Activated CD4-positive, alpha-beta T cell treated with anti-CD3 and anti-CD28 coated beads, Interleukin-2, amount 10 ng/mL, durations not matched to agents 7 days and 5 days (primary cell): ENCODE measurements around the gene EFNA5. TPM values are rescaled to one million over a fixed set of nuclear protein-coding genes. Genes with fewer than 3 reads are reported as not detected.
"Not testable (repeated sequence)": the region's sequence is repeated elsewhere in the genome, so short reads cannot be mapped to it uniquely, and the experiment has no call there.

ENCODE experiments used
- CTCF ChIA-PET: fragments of 350-600 bp; sonication (Branson Sonifier 250); formaldehyde crosslinking; loops from one replicate; lab custom pipeline; 2021; ENCODE audit warnings: antibody characterized with exemption; lab: Charles Lee
- POLR2A ChIA-PET: fragments of 350-600 bp; sonication (Branson Sonifier 250); formaldehyde crosslinking; loops from one replicate; lab custom pipeline; 2021; ENCODE audit warnings: antibody characterized with exemption; lab: Charles Lee
- DNase-seq: peaks from one replicate; pipeline ENCODE4 v3.0.0-alpha.2; 2020
- H3K27ac Mint-ChIP-seq: one replicate; pipeline ENCODE4 v1.8.0; 2021; ENCODE audit warnings: mild to moderate bottlenecking, moderate library complexity, mixed read lengths
- H3K27me3 Mint-ChIP-seq: one replicate; pipeline ENCODE4 v1.8.0; 2021; ENCODE audit warnings: mixed read lengths
- H3K36me3 Mint-ChIP-seq: one replicate; pipeline ENCODE4 v1.8.0; 2021; ENCODE audit warnings: low read depth, mixed read lengths
- H3K4me1 Mint-ChIP-seq: one replicate; pipeline ENCODE4 v1.8.0; 2021; ENCODE audit warnings: mixed read lengths
- H3K4me3 Mint-ChIP-seq: one replicate; pipeline ENCODE4 v1.8.0; 2021; ENCODE audit warnings: mild to moderate bottlenecking, moderate library complexity, mixed read lengths
- H3K9me3 Mint-ChIP-seq: one replicate; pipeline ENCODE4 v1.8.0; 2021; ENCODE audit warnings: mixed read lengths
- total RNA-seq, 2 experiments: library from RNA; stranded (reverse); gene quantifications; one replicate each; pipeline ENCODE4 v1.2.3, GENCODE V29; 2021

EFNA5 gene
- total RNA-seq, 2 experiments from 2014 or later: not detected

DNA sequence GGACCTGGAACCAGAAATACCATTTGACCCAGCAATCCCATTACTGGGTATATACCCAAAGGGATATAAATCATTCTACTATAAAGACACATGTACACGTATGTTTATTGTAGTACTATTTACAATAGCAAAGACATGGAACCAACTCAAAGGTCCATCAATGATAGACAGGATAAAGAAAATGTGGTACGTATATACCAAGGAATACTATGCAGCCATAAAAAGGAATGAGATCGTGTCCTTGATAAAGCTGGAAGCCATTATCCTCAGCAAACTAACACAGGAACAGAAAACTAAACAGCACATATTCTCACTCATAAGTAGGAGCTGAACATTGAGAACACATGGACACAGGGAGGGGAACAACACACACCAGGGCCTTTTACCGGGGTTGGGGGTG is 218.9 kb downstream of the EFNA5 start:
- H3K9me3 Mint-ChIP-seq, CTCF ChIA-PET, H3K36me3 Mint-ChIP-seq: not testable (repeated sequence)

DNA sequence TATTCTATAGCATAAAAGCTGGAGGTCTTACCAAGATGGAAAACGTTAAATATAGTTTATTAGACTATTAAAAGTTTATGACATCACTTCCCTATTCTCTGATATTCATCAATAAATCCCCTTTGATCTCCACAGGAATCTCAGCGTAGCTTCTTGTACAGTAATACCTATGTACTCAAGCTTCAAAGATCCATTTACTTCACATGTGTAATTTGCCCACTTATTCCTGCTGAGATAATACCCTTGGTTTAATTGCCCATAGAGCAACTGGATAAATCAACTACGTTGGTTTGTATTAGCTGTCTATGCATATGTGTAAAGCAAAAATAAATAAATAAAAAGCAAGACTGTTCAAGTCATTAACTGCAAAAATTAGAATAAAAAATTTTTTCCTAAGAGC is 219.7 kb downstream of the EFNA5 start:
- POLR2A ChIA-PET: no interaction called here
- no peaks in the 10 kb centered on the region for H3K4me1 Mint-ChIP-seq

More for the DNA sequence above, 218.9 kb downstream of the EFNA5 start:
- H3K4me3 Mint-ChIP-seq, H3K27ac Mint-ChIP-seq, H3K4me1 Mint-ChIP-seq, POLR2A ChIA-PET, DNase-seq, H3K27me3 Mint-ChIP-seq: not testable (repeated sequence)

DNA sequence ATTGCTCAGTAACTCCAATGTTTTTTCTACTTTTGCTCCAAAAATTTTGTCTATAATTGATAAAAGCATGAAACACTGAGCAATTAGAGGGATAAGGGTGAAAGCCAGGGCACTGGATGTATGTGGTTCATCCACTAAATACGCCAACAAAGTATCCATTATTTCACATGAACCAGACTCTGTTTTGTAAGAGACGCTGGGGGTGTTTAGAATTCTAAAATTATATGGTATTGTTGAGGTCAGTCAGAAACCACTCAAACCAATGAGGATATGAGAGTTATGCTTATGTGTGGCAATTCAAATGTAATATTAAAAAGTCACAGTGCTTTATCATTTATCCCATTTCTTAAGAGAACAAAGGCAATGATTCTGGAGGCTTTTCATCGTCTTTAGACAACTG is 220.2 kb downstream of the EFNA5 start:
- H3K4me1 Mint-ChIP-seq: no peaks in the 10 kb centered on the region
- no peak overlapping the region for H3K27ac Mint-ChIP-seq
- H3K9me3 Mint-ChIP-seq: no peaks in the 10 kb centered on the region
- ChIA-PET POLR2A (no interaction called here), CTCF (no interaction called here)
- peaks cover 8% of the 10 kb centered on the region for H3K27me3 Mint-ChIP-seq
- no peak overlapping the region for H3K4me3 Mint-ChIP-seq
- H3K36me3 Mint-ChIP-seq: no peaks in the 10 kb centered on the region
- no peak for DNase-seq

More for the DNA sequence above, 219.7 kb downstream of the EFNA5 start:
- Mint-ChIP-seq H3K36me3 (no peaks in the 10 kb centered on the region), H3K4me3 (no peak overlapping the region), H3K27ac (no peak overlapping the region), H3K9me3 (no peaks in the 10 kb centered on the region), H3K27me3 (peaks cover 8% of the 10 kb centered on the region)
- CTCF ChIA-PET: no interaction called here
- no peak for DNase-seq

DNA sequence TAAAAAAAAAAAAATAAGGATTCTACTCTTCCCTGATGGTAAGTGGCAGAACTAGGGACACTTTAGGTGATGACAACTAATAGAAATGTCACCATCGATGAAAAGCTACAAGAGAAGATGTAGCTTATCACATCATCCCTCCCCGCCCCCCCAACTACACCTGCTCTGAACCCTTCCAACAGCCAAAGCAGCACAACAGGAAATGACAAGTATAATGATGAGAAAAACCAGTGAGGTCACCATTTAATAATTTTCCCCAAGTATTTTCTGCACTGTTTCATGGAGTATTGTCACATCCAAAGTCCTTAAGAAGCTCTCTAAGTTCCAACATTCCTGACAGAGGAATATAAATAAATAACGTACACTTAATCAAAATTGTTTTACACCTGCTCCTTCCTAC is 221.4 kb downstream of the EFNA5 start:
- H3K36me3 Mint-ChIP-seq: no peaks in the 10 kb centered on the region
- H3K4me1 Mint-ChIP-seq: no peaks in the 10 kb centered on the region
- no peak overlapping the region for H3K4me3 Mint-ChIP-seq
- peaks cover 3% of the 10 kb centered on the region for H3K27me3 Mint-ChIP-seq
- H3K9me3 Mint-ChIP-seq: no peaks in the 10 kb centered on the region
- no peak for DNase-seq
- POLR2A ChIA-PET: no interaction called here
- CTCF ChIA-PET: interaction anchor here (0.6 kb wide), 1 partner anchor 58 kb away, joined by 4 read pairs; no protein-coding TSS in a partner anchor
- no peak overlapping the region for H3K27ac Mint-ChIP-seq

DNA sequence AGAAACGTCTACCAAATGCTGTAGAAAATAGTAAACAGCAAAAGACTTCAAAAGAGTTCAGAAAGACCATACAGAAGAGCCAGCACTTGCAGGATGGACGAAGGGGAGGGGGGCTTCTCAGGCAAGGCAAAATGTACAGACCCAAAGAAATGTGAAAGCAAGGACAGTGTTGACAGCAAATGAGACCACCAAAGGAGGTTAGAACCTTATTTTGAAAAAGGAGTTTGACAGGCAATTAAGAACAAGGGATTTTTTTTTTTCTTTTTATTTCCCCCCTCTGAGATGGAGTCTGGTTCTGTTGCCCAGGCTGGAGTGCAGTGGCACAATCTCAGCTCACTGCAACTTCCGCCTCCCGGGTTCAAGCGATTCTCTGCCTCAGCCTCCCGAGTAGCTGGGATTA is 223.2 kb downstream of the EFNA5 start:
- Mint-ChIP-seq H3K4me3 (no peak overlapping the region), H3K27ac (no peak overlapping the region), H3K4me1 (no peaks in the 10 kb centered on the region), H3K36me3 (no peaks in the 10 kb centered on the region), H3K9me3 (no peaks in the 10 kb centered on the region), H3K27me3 (peaks cover 5% of the 10 kb centered on the region)
- ChIA-PET POLR2A (no interaction called here), CTCF (no interaction called here)
- DNase-seq: no peak

DNA sequence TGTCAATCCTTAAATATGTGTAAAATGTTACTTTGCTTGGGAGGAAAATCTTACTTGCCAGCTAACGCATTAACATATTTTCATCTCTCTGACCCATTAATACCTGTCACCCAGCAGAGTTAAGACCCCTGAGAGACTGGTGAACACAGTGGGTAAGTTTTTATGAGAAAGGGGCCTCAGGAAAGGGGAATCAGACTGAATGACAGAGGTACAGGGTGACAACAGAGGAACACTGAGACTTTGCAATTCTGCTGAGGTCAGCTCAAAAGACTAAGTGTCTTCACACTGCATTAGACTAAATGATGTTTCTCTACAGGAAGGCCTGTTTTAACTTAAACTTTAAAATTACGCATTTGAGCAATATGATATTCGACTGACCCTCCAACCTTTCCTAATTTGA is 223.8 kb downstream of the EFNA5 start:
- Mint-ChIP-seq H3K9me3 (no peaks in the 10 kb centered on the region), H3K4me1 (no peaks in the 10 kb centered on the region), H3K36me3 (no peaks in the 10 kb centered on the region), H3K27ac (no peak overlapping the region), H3K4me3 (no peak overlapping the region), H3K27me3 (peaks cover 5% of the 10 kb centered on the region)
- DNase-seq: no peak
- ChIA-PET POLR2A (no interaction called here), CTCF (no interaction called here)

DNA sequence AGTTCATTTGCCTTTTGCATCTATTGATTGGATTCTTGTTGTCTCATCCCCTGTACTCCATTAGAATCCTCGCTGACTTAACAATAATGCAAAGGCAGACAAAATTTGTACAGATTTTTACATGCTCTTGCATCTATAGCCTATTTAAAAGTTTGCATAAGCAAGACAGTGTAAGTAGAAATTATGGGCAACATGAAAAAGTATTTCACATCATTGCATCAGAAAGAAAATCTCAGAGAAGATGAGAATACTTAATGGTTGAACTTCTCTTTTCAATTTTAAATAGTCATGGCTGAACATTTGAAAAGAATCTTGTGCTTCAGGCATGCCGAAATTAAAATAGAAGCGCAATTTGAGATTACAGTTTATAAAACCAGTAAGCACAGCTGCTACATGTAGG is 226.4 kb downstream of the EFNA5 start:
- no peaks in the 10 kb centered on the region for H3K4me1 Mint-ChIP-seq
- H3K4me3 Mint-ChIP-seq: no peak overlapping the region
- peaks cover 9% of the 10 kb centered on the region for H3K27me3 Mint-ChIP-seq
- no peaks in the 10 kb centered on the region for H3K9me3 Mint-ChIP-seq
- no peak overlapping the region for H3K27ac Mint-ChIP-seq
- DNase-seq: no peak
- ChIA-PET CTCF (no interaction called here), POLR2A (no interaction called here)
- no peaks in the 10 kb centered on the region for H3K36me3 Mint-ChIP-seq

DNA sequence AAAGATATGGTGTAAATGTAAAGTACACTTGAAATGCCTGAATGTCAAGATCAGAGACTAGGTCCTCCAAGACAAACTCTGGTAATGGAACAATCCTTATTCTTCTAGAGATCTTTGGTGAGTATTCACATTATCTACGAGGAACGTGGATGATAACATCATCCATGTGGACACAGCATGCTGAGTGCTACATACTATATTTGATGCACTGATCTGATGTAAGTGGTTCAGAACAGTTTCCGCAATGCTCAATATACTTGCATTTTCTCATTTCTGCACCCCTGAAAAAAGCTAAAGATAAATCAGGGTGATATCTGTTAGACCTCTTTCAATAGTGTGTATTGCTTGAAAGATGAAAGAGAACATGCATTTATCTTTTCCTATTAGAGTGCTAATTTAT is 226.8 kb downstream of the EFNA5 start:
- no peak overlapping the region for H3K4me3 Mint-ChIP-seq
- no peaks in the 10 kb centered on the region for H3K36me3 Mint-ChIP-seq
- H3K27ac Mint-ChIP-seq: no peak overlapping the region
- H3K9me3 Mint-ChIP-seq: no peaks in the 10 kb centered on the region
- H3K27me3 Mint-ChIP-seq: peaks cover 9% of the 10 kb centered on the region
- ChIA-PET POLR2A (no interaction called here), CTCF (no interaction called here)
- no peaks in the 10 kb centered on the region for H3K4me1 Mint-ChIP-seq
- DNase-seq: no peak

DNA sequence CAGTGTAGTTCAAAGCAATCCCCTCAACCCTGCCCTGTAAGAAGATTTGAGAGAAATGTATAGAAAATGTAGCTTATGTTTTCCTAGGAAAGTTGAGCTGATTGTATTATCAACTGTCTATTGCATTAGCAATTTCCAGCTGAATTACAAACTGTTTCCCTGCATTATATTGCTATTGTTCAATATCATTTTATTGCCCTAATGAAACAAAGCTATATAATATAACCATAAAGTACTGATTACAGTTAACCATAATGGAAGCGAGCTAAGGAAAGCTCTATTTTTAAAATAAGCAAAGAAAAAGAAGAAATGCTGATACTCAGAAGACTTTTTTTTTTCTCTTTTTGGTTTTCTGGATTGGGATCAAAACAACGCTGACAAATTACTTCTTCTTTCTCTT is 228.3 kb downstream of the EFNA5 start:
- peaks cover 6% of the 10 kb centered on the region for H3K27me3 Mint-ChIP-seq
- CTCF ChIA-PET: interaction anchor here (1.1 kb wide), 1 partner anchor 18 kb away, joined by 4 read pairs; no protein-coding TSS in a partner anchor
- POLR2A ChIA-PET: no interaction called here
- H3K36me3 Mint-ChIP-seq: no peaks in the 10 kb centered on the region
- no peak overlapping the region for H3K4me3 Mint-ChIP-seq
- DNase-seq: no peak
- no peaks in the 10 kb centered on the region for H3K9me3 Mint-ChIP-seq
- no peak overlapping the region for H3K27ac Mint-ChIP-seq
- no peaks in the 10 kb centered on the region for H3K4me1 Mint-ChIP-seq

DNA sequence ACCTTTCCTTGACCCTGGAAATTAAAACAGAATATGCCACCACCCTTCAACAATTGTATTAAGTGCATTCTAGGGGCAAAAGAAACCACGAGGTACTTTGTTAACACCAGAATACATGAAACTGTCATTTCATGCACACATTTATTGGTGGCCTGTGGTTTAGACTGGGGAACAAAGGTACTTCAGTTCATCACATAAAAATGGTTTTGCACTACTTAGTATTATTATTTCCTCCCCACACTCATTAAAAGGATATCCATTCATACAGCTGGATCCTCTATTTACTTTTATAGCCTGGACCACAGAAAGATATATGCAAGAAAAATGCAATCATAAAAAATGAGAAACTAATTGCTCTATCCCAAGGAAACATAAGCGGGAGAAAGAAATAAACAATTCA is 230.9 kb downstream of the EFNA5 start:
- H3K36me3 Mint-ChIP-seq: no peaks in the 10 kb centered on the region
- no peaks in the 10 kb centered on the region for H3K9me3 Mint-ChIP-seq
- H3K4me1 Mint-ChIP-seq: no peaks in the 10 kb centered on the region
- peaks cover 6% of the 10 kb centered on the region for H3K27me3 Mint-ChIP-seq
- ChIA-PET CTCF (no interaction called here), POLR2A (no interaction called here)
- no peak overlapping the region for H3K4me3 Mint-ChIP-seq
- DNase-seq: no peak
- no peak overlapping the region for H3K27ac Mint-ChIP-seq

DNA sequence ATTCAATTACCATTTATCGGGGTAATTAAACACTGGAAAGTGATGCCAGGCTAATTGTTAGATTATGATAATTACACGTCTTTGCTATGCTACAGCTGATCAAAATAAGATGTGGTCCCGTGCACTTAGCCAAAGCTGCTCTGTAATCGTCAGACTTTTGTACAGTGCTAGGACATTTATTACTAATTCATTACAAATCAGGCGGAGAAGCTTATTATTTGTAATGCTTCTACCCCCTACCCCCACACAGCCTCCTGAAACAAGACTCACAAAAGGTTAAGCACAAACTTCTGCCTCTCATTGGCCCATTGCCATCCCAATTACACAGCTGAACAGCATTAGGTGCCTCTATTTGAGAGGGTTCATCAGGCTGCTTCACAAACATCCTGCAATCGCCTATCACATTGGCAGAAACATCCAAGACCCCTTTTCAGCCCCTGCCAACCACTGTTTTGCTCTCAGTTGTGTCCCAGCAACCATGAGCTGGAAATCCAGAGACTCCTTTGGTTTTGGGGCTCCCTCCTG is 232.7 kb downstream of the EFNA5 start:
- H3K4me1 Mint-ChIP-seq: no peaks in the 10 kb centered on the region
- no peak overlapping the region for H3K27ac Mint-ChIP-seq
- H3K27me3 Mint-ChIP-seq: peaks cover 4% of the 10 kb centered on the region
- no peaks in the 10 kb centered on the region for H3K36me3 Mint-ChIP-seq
- H3K4me3 Mint-ChIP-seq: no peak overlapping the region
- H3K9me3 Mint-ChIP-seq: no peaks in the 10 kb centered on the region
- ChIA-PET CTCF (no interaction called here), POLR2A (no interaction called here)
- no peak for DNase-seq

DNA sequence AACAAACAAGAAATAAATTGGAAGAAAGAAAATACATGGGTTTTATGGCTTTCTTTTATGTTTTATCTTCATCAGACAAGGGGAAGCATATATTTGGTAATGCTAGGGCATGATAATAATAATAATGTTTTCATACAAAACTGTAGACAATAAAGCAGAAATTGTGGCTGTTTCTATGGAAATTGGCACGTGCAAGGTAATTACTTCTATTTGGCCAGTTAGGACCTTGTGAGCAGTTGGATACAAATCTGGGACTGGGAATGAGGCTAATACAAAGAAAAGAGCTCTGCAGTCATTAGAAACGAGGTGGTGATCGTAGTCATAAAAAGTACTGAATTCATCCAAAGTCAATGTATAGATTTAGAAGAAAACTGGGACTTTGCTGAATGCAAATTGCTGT is 233.6 kb downstream of the EFNA5 start:
- Mint-ChIP-seq H3K9me3 (no peaks in the 10 kb centered on the region), H3K27ac (no peak overlapping the region), H3K4me1 (no peaks in the 10 kb centered on the region), H3K27me3 (peaks cover 4% of the 10 kb centered on the region), H3K36me3 (no peaks in the 10 kb centered on the region), H3K4me3 (no peak overlapping the region)
- ChIA-PET CTCF (no interaction called here), POLR2A (no interaction called here)
- DNase-seq: no peak

DNA sequence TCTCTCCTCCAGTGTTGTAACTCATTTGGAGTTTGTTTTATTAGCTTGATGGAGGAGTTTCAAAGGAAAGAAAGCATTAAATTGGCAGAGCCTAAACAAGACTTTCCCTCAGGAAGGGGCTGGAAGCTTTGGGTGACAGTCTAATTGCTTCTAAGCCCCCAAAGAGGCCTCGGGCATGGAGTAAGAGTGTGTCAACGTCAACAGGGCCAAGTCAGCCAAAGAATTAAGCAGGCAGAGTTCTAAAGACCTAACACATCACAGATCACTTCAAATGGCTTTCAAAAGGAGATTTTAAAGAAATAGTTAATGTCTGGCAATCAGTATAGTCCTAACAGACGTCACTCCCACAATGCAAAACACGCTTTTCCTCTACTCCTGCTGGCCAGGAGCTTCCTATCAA is 234.5 kb downstream of the EFNA5 start:
- Mint-ChIP-seq H3K4me1 (no peaks in the 10 kb centered on the region), H3K4me3 (no peak overlapping the region), H3K9me3 (no peaks in the 10 kb centered on the region), H3K27ac (no peak overlapping the region), H3K36me3 (no peaks in the 10 kb centered on the region), H3K27me3 (peaks cover 4% of the 10 kb centered on the region)
- DNase-seq: no peak
- POLR2A ChIA-PET: no interaction called here
- CTCF ChIA-PET: no interaction called here

DNA sequence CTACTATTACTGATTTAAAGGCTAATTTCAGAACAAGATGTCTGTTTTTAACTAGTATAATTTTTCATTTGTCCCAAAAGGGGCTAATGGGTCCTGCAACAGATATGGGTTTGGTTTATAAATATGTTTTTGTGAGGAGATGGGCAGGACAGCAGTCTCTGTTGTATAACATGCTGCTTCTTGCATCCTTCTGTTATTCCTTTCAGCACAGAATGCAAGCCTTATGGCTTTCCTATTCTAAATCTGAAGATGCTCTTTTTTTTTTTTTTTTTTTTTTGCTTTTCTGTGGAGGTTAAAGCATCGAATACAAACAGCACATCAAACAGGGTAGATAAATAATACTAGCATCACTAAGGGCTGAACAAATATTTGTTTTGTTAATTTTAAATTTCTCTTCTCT is 235.7 kb downstream of the EFNA5 start:
- H3K4me3 Mint-ChIP-seq: no peak overlapping the region
- DNase-seq: no peak
- H3K27me3 Mint-ChIP-seq: no peaks in the 10 kb centered on the region
- CTCF ChIA-PET: no interaction called here
- H3K9me3 Mint-ChIP-seq: no peaks in the 10 kb centered on the region
- no peak overlapping the region for H3K27ac Mint-ChIP-seq
- no peaks in the 10 kb centered on the region for H3K4me1 Mint-ChIP-seq
- no peaks in the 10 kb centered on the region for H3K36me3 Mint-ChIP-seq
- POLR2A ChIA-PET: no interaction called here
